ENCODE results near the gene ZNF500. TPM values are rescaled to one million over a fixed set of nuclear protein-coding genes. Genes with fewer than 3 reads are reported as not detected.

Gene ZNF500
- total RNA-seq, 6 experiments from 2014 or later: 4.5 to 6.6 (median 5.8) TPM

- Histone ChIP-seq H3K27ac (no peak overlapping the region), H3K4me3 (no peak overlapping the region), H3K9me3 (no peaks in the 10 kb centered on the region), H3K27me3 (no peaks in the 10 kb centered on the region), H3K36me3 (no peaks in the 10 kb centered on the region), H3K4me1 (peaks cover 0 to 12% (median 0%) of the 10 kb centered on the region in 4 donors)
- ATAC-seq (peak in 1 of 4 donors; percentile 18), DNase-seq (no peak)
- TF ChIP-seq POLR2A (IDR thresholded peaks at IDR 0.05): no peak
- TF ChIP-seq, protein P1, sequence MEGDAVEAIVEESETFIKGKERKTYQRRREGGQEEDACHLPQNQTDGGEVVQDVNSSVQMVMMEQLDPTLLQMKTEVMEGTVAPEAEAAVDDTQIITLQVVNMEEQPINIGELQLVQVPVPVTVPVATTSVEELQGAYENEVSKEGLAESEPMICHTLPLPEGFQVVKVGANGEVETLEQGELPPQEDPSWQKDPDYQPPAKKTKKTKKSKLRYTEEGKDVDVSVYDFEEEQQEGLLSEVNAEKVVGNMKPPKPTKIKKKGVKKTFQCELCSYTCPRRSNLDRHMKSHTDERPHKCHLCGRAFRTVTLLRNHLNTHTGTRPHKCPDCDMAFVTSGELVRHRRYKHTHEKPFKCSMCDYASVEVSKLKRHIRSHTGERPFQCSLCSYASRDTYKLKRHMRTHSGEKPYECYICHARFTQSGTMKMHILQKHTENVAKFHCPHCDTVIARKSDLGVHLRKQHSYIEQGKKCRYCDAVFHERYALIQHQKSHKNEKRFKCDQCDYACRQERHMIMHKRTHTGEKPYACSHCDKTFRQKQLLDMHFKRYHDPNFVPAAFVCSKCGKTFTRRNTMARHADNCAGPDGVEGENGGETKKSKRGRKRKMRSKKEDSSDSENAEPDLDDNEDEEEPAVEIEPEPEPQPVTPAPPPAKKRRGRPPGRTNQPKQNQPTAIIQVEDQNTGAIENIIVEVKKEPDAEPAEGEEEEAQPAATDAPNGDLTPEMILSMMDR (IDR thresholded peaks at IDR 0.05): no peak
- intact Hi-C loops (cut with DNase I): no loop called here
- WGBS (ENCODE audit: insufficient coverage, low coverage, low lambda C conversion rate, missing lambda C conversion rate): 80% methylated on average over 1 of the region's 16 CpGs
Measured at GRCh38 chr16:4783951-4784336, 17.0 kb upstream of the ZNF500 start.

DNA sequence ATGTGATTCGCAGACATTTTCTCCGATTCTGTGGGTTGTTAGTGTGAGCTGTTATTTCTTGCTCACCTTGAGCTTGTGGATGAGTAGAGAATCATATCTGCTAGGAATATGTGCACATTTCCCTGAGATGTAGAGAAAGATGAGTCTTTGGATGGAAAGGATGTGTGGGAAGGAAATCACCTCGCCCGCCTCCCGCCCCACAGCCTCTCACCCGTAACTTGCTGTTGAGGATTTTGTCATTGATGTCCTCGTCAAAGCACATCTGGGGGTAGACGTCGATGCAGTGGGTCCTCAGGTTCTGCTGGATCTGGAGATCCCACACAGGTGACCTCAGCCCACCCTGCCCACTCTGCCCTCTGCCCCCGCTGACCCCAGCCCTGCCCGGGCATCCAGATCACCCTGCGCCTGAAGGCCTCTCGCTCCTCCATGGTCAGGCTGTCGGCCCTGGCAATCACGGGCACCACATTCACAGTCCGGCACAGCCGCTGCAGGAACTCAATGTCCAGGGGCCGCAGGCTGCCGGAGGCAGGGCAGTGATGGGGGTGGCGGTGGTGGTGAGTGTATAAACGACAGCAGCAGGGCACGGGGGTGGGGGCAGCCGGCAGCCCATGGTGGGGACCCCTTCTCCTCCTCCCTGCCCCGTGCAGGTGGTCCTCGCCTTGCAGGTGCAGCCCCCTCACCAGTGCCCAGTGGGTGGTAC lies 16.4 kb upstream of the ZNF500 start:
- ATAC-seq (peak in 1 of 4 donors; percentile 18), DNase-seq (no peak)
- TF ChIP-seq, protein P1 (IDR thresholded peaks at IDR 0.05): no peak
- no peak for TF ChIP-seq POLR2A (IDR thresholded peaks at IDR 0.05)
- H3K9me3 ChIP-seq: no peaks in the 10 kb centered on the region
- H3K36me3 ChIP-seq: no peaks in the 10 kb centered on the region
- intact Hi-C loops (cut with DNase I): no loop called here
- H3K27me3 ChIP-seq: no peaks in the 10 kb centered on the region
- WGBS (ENCODE audit: insufficient coverage, low coverage, low lambda C conversion rate, missing lambda C conversion rate): 100% methylated on average over 2 of the region's 25 CpGs
- no peak overlapping the region for H3K4me3 ChIP-seq
- H3K4me1 ChIP-seq: peaks cover 0 to 6% (median 0%) of the 10 kb centered on the region in 4 donors
- H3K27ac ChIP-seq: no peak overlapping the region

DNA sequence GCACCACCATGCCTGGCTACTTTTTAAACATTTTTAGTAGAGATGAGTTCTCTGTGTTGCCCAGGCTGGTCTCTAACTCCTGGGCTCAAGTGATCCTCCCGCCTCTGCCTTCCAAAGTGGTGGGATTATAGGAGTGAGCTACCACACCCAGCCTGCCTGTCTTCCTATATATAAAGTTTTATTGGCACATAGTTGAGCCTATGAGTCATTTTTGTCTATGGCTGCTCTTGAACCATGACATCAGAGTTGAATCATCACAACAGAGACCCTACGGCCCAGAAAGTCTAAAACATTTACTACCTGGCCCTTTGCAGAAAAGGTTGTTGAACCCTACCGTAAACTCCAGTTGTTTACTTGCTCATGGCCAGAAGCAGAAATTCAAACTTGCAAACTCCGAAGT lies 13.3 kb upstream of the ZNF500 start:
- WGBS (ENCODE audit: insufficient coverage, low coverage, low lambda C conversion rate, missing lambda C conversion rate): 59% methylated on average over 4 of the region's 4 CpGs
- no peak for ATAC-seq

GRCh38 chr16:4778050-4778392 lies 11.1 kb upstream of the ZNF500 start:
- Histone ChIP-seq H3K9me3 (no peaks in the 10 kb centered on the region), H3K27me3 (no peaks in the 10 kb centered on the region), H3K4me3 (no peak overlapping the region), H3K27ac (no peak overlapping the region), H3K4me1 (no peaks in the 10 kb centered on the region), H3K36me3 (no peaks in the 10 kb centered on the region)
- DNase-seq: no peak
- TF ChIP-seq, protein P1 (IDR thresholded peaks at IDR 0.05): no peak
- no peak for TF ChIP-seq POLR2A (IDR thresholded peaks at IDR 0.05)
- no peak for ATAC-seq
- 78% methylated on average over 3 of the region's 5 CpGs for WGBS (ENCODE audit: insufficient coverage, low coverage, low lambda C conversion rate, missing lambda C conversion rate)
- intact Hi-C loops (cut with DNase I): no loop called here

More for the DNA sequence above, 13.3 kb upstream of the ZNF500 start:
- Histone ChIP-seq H3K27me3 (no peaks in the 10 kb centered on the region), H3K9me3 (no peaks in the 10 kb centered on the region), H3K4me3 (no peak overlapping the region), H3K27ac (no peak overlapping the region), H3K36me3 (no peaks in the 10 kb centered on the region), H3K4me1 (no peaks in the 10 kb centered on the region)
- DNase-seq: no peak
- no peak for TF ChIP-seq POLR2A (IDR thresholded peaks at IDR 0.05)
- TF ChIP-seq, protein P1 (IDR thresholded peaks at IDR 0.05): no peak
- intact Hi-C loops (cut with DNase I): no loop called here

All from right lobe of liver (tissue), 6 donors.